AG04450 (cell line): ENCODE results near the gene NF1. TPM values are rescaled to one million over a fixed set of nuclear protein-coding genes. Genes with fewer than 3 reads are reported as not detected.
"Not testable (repeated sequence)": the region's sequence is repeated elsewhere in the genome, so short reads cannot be mapped to it uniquely, and the experiment has no call there.

Experiments
- CTCF ChIA-PET: fragments of 300-600, 350-600 bp; formaldehyde crosslinking; extraction: SDS; loops from one replicate; lab custom pipeline; 2022; ENCODE audit warnings: antibody characterized with exemption, inconsistent platforms; lab: Charles Lee
- POLR2A ChIA-PET: fragments of 350-600 bp; formaldehyde crosslinking; extraction: SDS; loops from one replicate; lab custom pipeline; 2021; ENCODE audit warnings: antibody characterized with exemption, inconsistent platforms; lab: Yijun Ruan, JAX
- DNase-seq: peaks from one replicate; pipeline ENCODE4 v3.0.0-alpha.2; 2011; ENCODE audit warnings: low read depth, low spot score
- H3K27ac ChIP-seq: one replicate; pipeline ENCODE4 v1.5.1; 2012; ENCODE audit warnings: low read depth, low read length, control low read depth
- H3K27me3 ChIP-seq: one replicate; pipeline ENCODE4 v1.6.0; 2012; ENCODE audit warnings: low read length; ENCODE audit not compliant: control insufficient read depth, insufficient read depth
- H3K4me3 ChIP-seq: 2 replicates; pipeline ENCODE4 v1.5.1; 2011; ENCODE audit warnings: mild to moderate bottlenecking, low read depth, low read length, control low read depth
- H3K9me3 ChIP-seq: 2 replicates; pipeline ENCODE4 v1.5.1; 2012; ENCODE audit warnings: low read length; ENCODE audit not compliant: control insufficient read depth, insufficient read depth
- CTCF ChIP-seq: IDR thresholded peaks from 2 replicates; pipeline ENCODE4 v1.5.1; 2011; ENCODE audit warnings: low read depth, low read length, control low read depth, inconsistent platforms
- polyA plus RNA-seq: library from polyadenylated mRNA; depleted of rRNA; stranded (reverse); fragments of >200 nt; gene quantifications from 2 replicates; pipeline ENCODE4 v1.2.3, GENCODE V29; 2011

NF1 gene
- polyA plus RNA-seq, 1 experiment = 60.5 TPM

DNA sequence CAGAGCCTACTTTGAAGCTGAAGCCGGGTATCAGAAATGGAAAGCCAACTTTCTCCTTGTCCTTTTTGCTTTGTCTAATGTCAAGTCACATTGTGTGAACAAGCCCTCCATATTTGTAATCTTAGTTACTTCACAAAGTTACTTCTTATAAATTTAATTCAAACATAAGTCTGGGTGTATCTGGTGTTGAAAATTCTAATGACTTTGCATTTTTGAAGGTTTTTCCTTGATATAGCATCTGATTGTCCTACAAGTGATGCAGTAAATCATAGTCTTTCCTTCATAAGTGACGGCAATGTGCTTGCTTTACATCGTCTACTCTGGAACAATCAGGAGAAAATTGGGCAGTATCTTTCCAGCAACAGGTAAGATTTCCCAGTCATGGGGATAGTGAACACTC, 165.4 kb downstream of the NF1 start:
- Histone ChIP-seq H3K27ac (no peak overlapping the region), H3K27me3 (no peaks in the 10 kb centered on the region), H3K9me3 (no peaks in the 10 kb centered on the region), H3K4me3 (no peak overlapping the region)
- no peak for DNase-seq
- ChIA-PET POLR2A (no interaction called here), CTCF (no interaction called here)
- no peak for TF ChIP-seq CTCF

- POLR2A ChIA-PET = no interaction called here
These were observed 166.8 kb downstream of the NF1 start for GRCh38 chr17:31261601-31262000.

GRCh38 chr17:31262923-31263322, 168.1 kb downstream of the NF1 start:
- DNase-seq, H3K9me3 ChIP-seq, H3K27me3 ChIP-seq, CTCF ChIA-PET, POLR2A ChIA-PET, H3K27ac ChIP-seq, H3K4me3 ChIP-seq: not testable (repeated sequence)

More at GRCh38 chr17:31261601-31262000, 166.8 kb downstream of the NF1 start:
- H3K27ac ChIP-seq = no peak overlapping the region
- H3K9me3 ChIP-seq = no peaks in the 10 kb centered on the region
- CTCF ChIA-PET = no interaction called here
- H3K27me3 ChIP-seq = no peaks in the 10 kb centered on the region
- TF ChIP-seq CTCF = no peak
- no peak overlapping the region for H3K4me3 ChIP-seq
- no peak for DNase-seq

- CTCF ChIA-PET = no interaction called here
- POLR2A ChIA-PET = no interaction called here
- Histone ChIP-seq H3K4me3 (no peak overlapping the region), H3K27me3 (no peaks in the 10 kb centered on the region), H3K9me3 (no peaks in the 10 kb centered on the region), H3K27ac (no peak overlapping the region)
- TF ChIP-seq CTCF = peak; percentile 17; the same call in 1 of the 2 replicates
- no peak for DNase-seq
These were observed 171.3 kb downstream of the NF1 start for GRCh38 chr17:31266042-31266441.

DNA sequence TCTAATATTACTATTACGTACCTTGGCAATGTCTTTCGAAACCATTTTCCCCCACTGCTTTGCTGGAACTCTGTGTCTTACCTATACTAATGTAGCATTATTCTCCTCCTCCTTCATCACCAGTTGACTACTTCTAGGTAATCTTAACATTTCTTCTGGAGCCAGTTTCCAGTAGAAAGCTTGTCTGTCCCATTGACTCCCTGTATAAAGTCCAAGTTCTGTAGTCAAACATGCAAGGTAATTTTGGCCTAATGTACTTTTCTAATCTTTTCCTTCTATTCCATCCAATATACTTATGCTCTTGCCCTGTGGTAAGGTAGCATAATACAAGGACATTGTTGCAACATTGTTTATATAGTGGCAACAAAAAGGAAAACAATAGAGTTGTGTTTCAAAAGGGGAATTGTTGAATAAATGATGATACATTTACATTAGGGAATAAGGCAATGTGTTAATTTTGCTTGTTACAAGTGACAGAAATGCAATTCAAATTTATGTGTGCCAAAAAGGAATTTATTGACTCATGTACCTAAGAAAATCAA, 174.3 kb downstream of the NF1 start:
- Histone ChIP-seq H3K27ac (peak overlapping the region; percentile 63), H3K27me3 (no peaks in the 10 kb centered on the region), H3K4me3 (no peak overlapping the region), H3K9me3 (no peaks in the 10 kb centered on the region)
- ChIA-PET CTCF (no interaction called here), POLR2A (interaction anchor here (0.6 to 0.8 kb wide), 2 partner anchors 103 to 834 kb away, joined by 3 to 4 read pairs; no protein-coding TSS in a partner anchor)
- no peak for TF ChIP-seq CTCF
- DNase-seq = no peak
